GM10266 (cell line): ENCODE results near the gene B2M.

Experiments
- DNase-seq: peaks from one replicate; pipeline ENCODE4 v3.0.0; 2012; ENCODE audit errors: extremely low spot score
- CTCF ChIP-seq: IDR thresholded peaks from 2 replicates; pipeline ENCODE4 v1.5.1; 2012; ENCODE audit warnings: mild to moderate bottlenecking, low read depth; ENCODE audit not compliant: control insufficient read depth, insufficient read depth; ENCODE audit errors: missing control alignments

The B2M gene

GRCh38 chr15:44763848-44764247 is 52.5 kb downstream of the B2M start:
- no peak for DNase-seq
- TF ChIP-seq CTCF, result no peak

GRCh38 chr15:44765036-44765435 is 53.7 kb downstream of the B2M start:
- TF ChIP-seq CTCF, result no peak
- DNase-seq, result no peak
